Activated CD8-positive, alpha-beta memory T cell treated with anti-CD3 and anti-CD28 coated beads for 36 hours (primary cell): ENCODE measurements around the gene GRID1. TPM values are rescaled to one million over a fixed set of nuclear protein-coding genes. Genes with fewer than 3 reads are reported as not detected.

Experiments used
- CTCF ChIA-PET: fragments of 350-600 bp; sonication (Branson Sonifier 250); formaldehyde crosslinking; loops from one replicate; lab custom pipeline; 2021; ENCODE audit warnings: antibody characterized with exemption; lab: Charles Lee
- POLR2A ChIA-PET: fragments of 350-600 bp; sonication (Branson Sonifier 250); formaldehyde crosslinking; loops from one replicate; lab custom pipeline; 2021; ENCODE audit warnings: antibody characterized with exemption; lab: Charles Lee
- total RNA-seq, 2 experiments: library from RNA; stranded (reverse); gene quantifications; one replicate each; pipeline ENCODE4 v1.2.3, GENCODE V29; 2021

GRID1 gene
- total RNA-seq, 2 experiments from 2014 or later, result not detected

DNA sequence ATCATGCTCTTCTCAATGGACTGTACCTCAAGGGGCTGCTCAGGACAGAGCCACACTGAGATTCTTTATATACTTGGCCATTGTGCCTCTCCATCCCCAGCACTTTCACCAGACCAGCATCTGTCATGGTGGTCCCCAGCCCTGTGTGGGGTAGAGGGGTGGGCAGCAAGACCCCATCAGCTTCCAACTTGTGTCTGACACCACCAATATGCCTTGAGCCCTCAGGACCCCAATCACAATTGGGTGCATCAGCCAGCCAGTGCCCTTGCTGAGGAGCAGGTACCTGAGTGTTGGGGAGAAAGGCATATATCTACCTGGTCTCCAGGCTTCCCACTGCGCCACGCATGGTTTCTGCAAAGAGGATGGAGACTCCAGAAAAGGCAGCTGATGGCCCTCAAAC, 56.3 kb downstream of the GRID1 start:
- POLR2A ChIA-PET, result no interaction called here
- CTCF ChIA-PET, result no interaction called here

DNA sequence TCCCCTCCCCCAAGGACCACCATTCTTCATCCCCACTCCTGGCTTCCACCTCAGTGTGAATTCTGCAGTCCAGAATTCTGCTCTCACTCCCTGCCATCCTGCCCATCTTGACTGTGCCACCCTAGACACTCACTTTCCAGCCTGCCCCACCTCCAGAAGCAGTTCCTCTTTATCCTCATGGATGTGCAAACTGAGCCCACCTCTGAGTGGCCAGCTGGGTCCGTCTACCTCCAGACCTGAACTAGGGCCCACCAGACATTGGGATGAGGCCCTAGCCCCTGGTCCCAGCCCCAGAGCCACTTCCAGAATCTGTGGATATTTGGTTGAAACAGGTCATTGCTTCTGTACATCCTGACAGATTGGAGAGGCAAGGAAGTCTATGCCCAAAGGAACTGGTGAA, 58.5 kb downstream of the GRID1 start:
- ChIA-PET POLR2A (no interaction called here), CTCF (no interaction called here)

DNA sequence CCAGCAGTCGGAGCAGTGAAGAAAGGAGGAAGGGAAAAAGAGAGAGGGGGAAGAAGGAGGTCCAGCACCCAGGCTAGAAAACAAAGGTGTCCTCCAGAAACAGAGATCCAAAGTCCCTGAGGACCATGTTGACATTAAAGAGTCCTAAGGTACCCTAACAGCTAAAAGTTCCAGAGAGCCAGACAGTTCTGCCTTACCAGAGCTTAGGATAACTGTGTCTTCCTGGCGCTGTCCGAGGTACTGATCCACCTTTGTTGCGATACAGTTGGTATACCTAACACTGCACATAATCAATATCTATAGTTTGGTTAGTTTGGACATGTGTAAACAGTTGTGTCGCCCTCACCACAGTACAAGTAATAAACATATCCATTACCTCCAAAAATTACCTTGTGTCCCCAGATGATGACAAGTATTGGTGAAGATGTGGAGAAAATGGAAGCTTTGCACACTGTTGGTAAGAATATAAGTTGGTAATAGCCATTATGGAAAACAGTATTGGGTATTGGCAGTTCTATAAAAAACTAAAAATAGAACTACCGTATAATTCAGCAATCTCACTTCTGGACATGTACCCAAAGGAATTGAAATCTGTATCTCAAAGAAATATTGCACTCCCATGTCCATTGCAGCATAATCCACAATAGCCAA, 59.8 kb downstream of the GRID1 start:
- CTCF ChIA-PET, result no interaction called here
- POLR2A ChIA-PET, result no interaction called here

DNA sequence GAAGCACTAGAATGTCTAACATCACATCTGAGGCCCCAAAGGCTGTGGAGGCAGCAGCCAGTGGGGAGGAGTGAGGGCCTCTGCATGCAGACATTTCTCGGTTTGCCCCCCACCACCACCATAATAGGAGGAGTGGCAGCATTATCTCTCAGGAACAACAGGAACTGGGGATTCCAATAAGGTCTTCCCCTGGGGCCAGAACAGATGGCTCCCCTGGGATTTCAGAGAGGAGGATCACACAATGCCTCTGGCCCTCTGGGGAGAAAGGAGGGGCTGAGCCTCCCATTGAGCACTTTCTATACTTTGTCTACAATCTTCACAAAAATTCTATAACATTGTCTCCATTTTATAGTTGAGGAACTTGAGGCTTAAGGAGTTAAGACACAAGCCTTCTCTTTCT, 61.1 kb downstream of the GRID1 start:
- POLR2A ChIA-PET, result no interaction called here
- CTCF ChIA-PET, result no interaction called here

- POLR2A ChIA-PET, result no interaction called here
- CTCF ChIA-PET, result interaction anchor here (0.6 kb wide), 1 partner anchor 15 kb away, joined by 3 read pairs; no protein-coding TSS in a partner anchor
Observed at GRCh38 chr10:86304436-86304835, 62.2 kb downstream of the GRID1 start.

- POLR2A ChIA-PET, result no interaction called here
- CTCF ChIA-PET, result no interaction called here
Observed at GRCh38 chr10:86303626-86304025, 63.0 kb downstream of the GRID1 start.

DNA sequence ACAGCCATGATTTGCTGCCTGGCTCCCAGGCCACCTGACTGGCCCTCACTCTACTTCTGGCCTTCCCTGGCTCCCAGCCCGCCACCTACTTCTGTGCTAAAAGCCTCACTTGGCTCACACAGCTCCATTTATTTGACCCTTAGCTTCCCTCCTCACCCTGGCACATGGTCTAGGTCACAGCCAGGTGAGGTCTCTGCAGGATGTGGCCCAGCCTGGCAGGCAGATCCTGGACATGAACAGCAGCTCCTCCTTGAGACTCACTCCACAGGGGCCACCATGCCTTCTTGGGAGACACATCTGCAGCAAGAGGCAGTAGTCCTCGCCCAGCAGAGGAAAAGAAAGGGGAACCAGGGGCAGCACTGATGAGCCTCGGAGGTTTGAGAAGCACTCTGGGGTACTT, 64.6 kb downstream of the GRID1 start:
- ChIA-PET CTCF (no interaction called here), POLR2A (no interaction called here)

DNA sequence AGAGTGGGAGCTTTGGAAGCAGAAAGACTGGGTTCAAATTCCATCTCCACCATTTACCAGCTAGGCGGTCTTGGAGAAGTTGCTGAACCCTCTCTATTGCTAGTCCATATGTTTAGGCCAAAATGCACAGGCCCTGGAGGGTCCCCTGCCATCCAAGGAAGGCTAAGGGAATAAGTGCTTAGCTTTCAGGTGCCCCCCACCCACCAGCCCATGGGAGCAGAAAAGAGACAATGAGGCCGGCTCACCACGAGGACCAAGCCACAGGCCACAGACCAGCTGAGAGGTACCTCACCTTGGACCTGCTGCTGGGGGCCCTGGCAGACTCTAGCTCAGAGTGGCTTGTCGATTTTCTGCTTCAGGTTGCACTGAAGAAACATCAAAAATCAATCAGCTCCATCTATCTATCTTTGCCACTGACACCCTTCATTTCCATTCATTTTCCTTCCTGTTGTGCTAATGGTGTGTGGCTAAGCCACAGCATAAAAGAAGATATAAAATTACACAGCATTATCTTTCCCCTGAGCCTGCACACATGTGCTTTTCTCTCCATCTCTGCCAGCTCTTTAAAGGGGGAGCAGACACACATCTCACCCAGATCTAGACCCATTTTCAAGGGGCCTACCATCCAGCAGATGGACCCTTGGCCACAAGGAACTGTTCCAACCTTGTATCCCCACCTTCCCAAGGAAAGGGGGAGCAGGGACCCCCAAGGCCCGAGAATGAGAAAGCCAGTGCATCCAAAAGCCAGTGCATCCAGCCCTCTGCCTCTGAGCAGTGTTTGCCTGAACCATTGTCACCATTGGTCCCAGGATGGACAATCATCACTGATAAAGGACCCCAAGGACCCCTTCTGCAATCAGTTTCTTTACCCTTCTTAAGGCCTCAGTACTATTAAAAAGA, 65.4 kb downstream of the GRID1 start:
- ChIA-PET POLR2A (no interaction called here), CTCF (no interaction called here)

DNA sequence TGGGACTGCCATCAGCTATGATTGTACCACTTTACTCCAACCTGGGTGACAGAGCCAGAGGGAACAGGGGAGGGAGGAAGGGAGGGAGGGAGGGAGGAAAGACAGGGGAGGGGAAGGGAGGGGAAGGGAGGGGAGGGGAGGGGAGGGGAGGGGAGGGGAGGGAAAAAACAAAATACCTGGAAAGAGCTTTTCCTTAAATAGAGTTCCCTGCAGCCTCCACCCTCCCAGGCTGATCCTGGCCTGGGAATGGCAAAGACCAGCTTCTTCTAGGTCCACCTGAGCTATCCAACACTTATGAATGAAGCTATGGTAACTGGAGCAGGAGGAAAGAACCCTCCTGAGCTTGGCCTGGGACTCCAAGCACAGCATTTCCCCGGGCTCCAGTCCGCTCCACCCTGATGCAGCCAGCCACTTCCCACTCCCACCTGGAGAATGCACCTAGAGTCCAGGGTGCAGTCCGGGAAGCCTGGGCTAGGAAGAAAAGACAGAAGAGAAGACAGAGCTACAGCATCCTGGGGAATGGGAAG, 66.1 kb downstream of the GRID1 start:
- ChIA-PET CTCF (no interaction called here), POLR2A (no interaction called here)

DNA sequence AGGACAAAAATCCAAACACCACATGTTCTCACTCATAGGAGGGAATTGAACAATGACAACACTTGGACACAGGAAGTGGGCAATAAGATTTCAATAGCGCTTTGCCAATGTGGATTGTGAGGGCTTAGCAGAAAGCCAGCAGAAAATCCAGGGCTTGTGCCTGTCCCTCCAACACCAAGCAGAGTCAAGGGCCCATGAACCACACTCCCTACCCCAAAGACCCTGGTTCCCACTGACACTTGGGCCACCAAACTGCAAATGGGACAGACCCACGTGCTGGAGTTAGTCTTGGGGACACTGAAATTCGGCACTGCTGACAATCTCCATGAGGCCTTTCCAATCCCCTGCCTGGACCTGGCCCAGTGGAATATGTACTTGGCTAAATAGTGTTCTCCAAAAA, 67.0 kb downstream of the GRID1 start:
- ChIA-PET CTCF (no interaction called here), POLR2A (no interaction called here)

DNA sequence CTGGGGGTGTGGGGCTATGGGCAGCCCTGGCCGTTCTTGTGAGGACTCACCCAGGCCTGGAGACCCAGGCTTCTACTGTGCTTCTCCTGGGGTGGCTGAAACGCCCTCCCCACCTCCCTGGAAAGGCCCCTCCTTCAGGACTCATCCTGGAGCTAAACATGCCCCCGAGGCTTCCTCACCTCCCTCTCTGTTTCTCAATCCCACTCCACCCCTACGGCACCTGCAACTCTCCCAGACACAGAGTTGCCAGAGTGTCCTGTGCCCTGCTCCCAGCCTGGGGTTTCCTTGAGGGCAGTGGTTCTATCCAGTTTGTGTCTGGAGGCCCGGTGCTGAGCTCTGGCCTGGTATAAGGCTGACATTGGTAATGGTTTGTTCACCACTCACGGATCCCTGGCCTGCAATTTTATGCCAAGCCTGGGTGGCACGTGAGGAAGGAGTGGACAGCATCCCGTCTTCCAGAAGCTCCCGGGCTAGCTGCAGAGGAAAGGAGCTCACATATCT, 68.0 kb downstream of the GRID1 start:
- POLR2A ChIA-PET, result no interaction called here
- CTCF ChIA-PET, result interaction anchor here (0.7 kb wide), 1 partner anchor 198 kb away, joined by 3 read pairs; no protein-coding TSS in a partner anchor

GRCh38 chr10:86295791-86296190, 70.8 kb downstream of the GRID1 start:
- ChIA-PET POLR2A (no interaction called here), CTCF (no interaction called here)

- ChIA-PET POLR2A (no interaction called here), CTCF (no interaction called here)
Observed at GRCh38 chr10:86295351-86295750, 71.2 kb downstream of the GRID1 start.

DNA sequence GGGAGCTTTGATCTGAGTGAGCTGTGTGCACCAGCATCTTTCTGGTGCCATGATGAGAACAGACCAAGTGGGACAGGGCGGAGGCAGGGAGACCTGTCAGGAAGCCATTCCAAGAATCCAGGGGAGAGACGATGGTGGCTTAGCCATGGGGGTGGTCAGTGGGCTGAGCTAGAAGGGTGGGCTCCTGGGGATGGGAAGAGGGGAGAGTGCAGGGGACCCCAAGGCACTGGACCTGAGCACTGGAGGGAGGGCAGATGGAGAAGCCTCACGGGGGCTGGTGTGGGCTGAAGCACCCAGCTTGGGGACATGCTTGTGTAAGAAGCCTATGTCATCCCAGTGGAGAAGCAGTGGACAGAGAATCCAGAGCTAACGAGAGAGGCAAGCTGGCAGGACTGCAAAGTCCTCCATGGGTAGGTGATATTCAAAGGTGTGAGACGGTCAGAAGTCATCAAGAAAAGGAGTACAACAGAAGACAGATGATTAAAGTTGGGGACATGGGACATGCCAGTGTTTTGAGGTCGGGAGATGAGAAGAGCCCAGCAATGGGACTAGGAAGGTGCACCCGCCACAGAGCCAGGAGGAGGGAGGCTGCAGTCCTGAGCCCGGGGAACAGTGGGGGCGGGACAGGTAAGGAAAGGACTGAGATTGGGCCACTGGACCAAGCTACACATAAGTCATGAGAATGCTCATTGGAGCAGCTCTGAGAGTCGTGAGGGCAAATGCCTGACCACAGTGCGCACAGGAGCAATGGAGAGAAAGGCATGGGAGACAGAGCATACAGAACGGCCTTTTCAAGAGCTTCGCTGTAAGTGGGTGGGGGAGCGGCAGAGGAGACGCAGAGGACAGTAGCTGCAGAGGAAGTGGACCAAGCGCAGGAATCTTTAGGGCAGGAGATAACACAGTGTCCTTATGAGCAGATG, 72.0 kb downstream of the GRID1 start:
- ChIA-PET CTCF (no interaction called here), POLR2A (no interaction called here)

DNA sequence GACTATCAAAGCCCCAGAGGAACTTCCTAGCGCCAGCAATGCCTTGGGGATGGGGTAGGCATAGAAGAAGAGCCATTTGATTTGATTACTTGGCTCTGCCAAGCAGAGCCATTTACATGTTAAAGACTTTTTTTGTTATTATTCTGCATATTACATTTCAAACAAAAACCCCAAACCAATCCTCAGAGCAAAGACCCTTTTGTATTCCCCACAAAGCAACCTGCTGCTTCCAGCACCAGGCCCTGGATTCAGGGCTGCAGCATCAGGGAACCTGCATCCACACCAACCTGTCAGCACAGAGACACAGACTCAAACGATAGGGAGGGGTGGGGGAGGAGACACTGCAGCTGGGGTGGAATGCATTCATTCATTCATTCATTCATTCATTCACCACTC, 73.2 kb downstream of the GRID1 start:
- POLR2A ChIA-PET, result no interaction called here
- CTCF ChIA-PET, result no interaction called here

DNA sequence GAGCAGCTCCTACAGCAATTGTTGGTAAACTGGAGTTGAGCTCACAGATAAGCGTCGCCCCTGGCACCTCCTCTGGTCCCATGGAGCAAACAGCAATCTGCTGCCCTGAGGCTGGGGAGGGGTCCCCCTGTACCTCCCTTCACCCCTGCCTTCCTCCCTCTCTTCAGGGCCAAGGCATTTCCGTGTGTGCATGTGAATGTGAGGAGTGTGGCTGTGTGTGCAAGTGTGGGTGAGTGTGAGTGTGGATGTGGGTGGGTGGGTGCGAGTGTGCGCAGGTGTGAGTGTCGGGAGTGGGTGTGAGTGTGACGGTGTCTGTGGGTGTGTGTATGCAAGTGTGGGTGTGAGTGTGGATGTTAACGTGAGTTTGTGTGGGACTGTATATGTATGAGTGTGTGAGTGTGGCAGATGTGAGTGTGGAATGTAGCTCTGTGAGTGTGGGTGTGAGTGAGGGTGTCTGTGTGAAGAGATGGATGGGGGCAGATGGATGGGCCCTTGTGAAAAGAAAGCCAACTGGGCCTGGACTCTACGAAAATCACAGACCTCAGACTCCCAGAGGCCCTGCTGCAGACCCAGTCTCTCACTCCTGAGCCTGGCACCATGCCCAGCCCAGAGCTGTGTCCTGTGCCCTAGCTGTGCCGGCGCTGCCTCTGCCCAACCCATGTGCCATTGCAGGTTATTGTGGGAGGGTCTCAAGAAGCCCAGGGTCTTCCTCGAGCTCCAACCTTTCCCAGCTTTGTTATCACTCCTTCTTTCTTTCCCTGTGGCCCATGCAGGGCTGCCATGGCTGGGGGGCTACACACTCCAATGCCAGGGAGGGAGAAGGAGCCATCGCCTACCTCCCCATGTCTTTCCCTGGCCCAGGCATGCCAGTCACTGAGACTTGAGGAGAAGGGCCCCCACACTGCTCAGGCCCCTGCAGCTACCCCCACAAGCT, 73.9 kb downstream of the GRID1 start:
- ChIA-PET CTCF (no interaction called here), POLR2A (no interaction called here)

DNA sequence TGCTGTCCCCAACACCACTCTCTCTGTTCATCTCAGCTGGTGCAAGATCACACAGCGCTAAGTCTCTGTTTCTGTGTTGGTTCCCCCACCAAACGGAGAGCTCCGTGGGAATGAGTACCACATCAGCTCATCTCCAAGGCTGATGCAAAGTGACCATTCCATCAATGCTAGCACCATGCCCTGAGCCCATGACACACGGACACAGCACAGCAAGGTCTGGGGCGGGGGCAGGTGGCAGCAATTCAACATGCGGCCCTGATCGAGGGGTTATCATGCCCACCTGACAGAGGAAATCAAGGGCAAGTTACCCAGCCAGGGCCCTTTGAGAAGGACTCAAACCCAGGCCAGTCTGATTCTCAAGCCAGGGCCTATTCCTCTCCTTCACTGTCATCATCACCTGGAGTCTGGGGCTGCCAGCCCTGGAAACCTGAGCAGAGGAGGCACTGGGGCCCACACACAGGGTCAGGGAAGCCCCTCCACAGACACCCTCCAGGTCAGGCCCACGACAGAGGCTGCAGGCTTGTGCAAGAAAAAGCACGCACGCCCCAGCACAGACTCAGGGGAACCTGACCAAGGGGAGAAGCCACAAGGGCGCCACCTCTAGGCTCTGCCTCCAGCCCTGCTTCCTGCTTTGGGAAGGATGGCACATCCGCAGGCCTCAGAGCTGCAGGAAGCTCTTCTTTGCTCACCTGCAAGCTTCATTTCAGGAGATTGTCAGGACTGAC, 74.8 kb downstream of the GRID1 start:
- POLR2A ChIA-PET, result no interaction called here

More for the DNA sequence above, 74.8 kb downstream of the GRID1 start:
- CTCF ChIA-PET, result no interaction called here
